Fibroblast of lung (primary cell): ENCODE results near the gene EDEM2. TPM values are rescaled to one million over a fixed set of nuclear protein-coding genes. Genes with fewer than 3 reads are reported as not detected.

ENCODE experiments used
- DNase-seq, 2 donors: peaks; one replicate each; pipeline versions ENCODE4 v3.0.0 to v3.0.0-alpha.2; 2010; ENCODE audit warnings: low read depth in 2 of 2
- H2AFZ ChIP-seq: 2 replicates; pipeline ENCODE4 v1.5.1; 2012; ENCODE audit warnings: low read length, control low read depth, inconsistent platforms
- H3K27ac ChIP-seq: 2 replicates; pipeline ENCODE4 v1.5.1; 2011; ENCODE audit warnings: low read length, control low read depth; ENCODE audit not compliant: insufficient read depth
- H3K27me3 ChIP-seq: 2 replicates; pipeline ENCODE4 v1.5.1; 2011; ENCODE audit warnings: mild to moderate bottlenecking, low read length; ENCODE audit not compliant: control insufficient read depth, insufficient read depth
- H3K36me3 ChIP-seq: 2 replicates; pipeline ENCODE4 v1.5.1; 2011; ENCODE audit warnings: low read length; ENCODE audit not compliant: control insufficient read depth, insufficient read depth
- H3K4me1 ChIP-seq: 2 replicates; pipeline ENCODE4 v1.5.1; 2011; ENCODE audit warnings: low read length; ENCODE audit not compliant: control insufficient read depth, insufficient read depth; ENCODE audit errors: extremely low read depth
- H3K4me2 ChIP-seq: 2 replicates; pipeline ENCODE4 v1.5.1; 2011; ENCODE audit warnings: low read length, control low read depth; ENCODE audit not compliant: insufficient read depth; ENCODE audit errors: extremely low read depth
- H3K4me3 ChIP-seq, 4 experiments: fragments of 200-600 bp in 1 of 4; sonication (generic) in 1 of 4; replicated peaks in 1 of 4; 2 replicates each; pipeline ENCODE4 v1.5.1; 2011 to 2016; ENCODE audit warnings: low read length in 4 of 4, low read depth in 3 of 4, mild to moderate bottlenecking in 3 of 4, control low read depth in 2 of 4, inconsistent platforms in 1 of 4, mixed read lengths in 1 of 4; ENCODE audit not compliant: insufficient read depth in 1 of 4; ENCODE audit errors: control extremely low read depth in 1 of 4
- H3K79me2 ChIP-seq: 2 replicates; pipeline ENCODE4 v1.5.1; 2012; ENCODE audit warnings: mild to moderate bottlenecking, low read length, inconsistent platforms; ENCODE audit not compliant: control insufficient read depth, insufficient read depth
- H3K9ac ChIP-seq: 2 replicates; pipeline ENCODE4 v1.5.1; 2011; ENCODE audit warnings: mild to moderate bottlenecking, low read length, control low read depth; ENCODE audit not compliant: insufficient read depth
- H3K9me3 ChIP-seq: 2 replicates; pipeline ENCODE4 v1.5.1; 2012; ENCODE audit warnings: low read depth, low read length; ENCODE audit not compliant: control insufficient read depth, insufficient read depth
- H4K20me1 ChIP-seq: 2 replicates; pipeline ENCODE4 v1.5.1; 2011; ENCODE audit warnings: low read length; ENCODE audit not compliant: control insufficient read depth, insufficient read depth; ENCODE audit errors: extremely low read depth
- CTCF ChIP-seq, 2 donors: IDR thresholded peaks in 1 of 2; conservative IDR thresholded peaks in 1 of 2; 1 replicate in 1 of 2; 2 replicates in 1 of 2; pipeline ENCODE4 v1.5.1; 2011 to 2012; ENCODE audit warnings: low read length in 2 of 2, control low read depth in 1 of 2, inconsistent platforms in 1 of 2, low read depth in 1 of 2, mild to moderate bottlenecking in 1 of 2
- EZH2 ChIP-seq: IDR thresholded peaks from 2 replicates; pipeline ENCODE4 v1.5.1; 2012; ENCODE audit warnings: low read length, control low read depth, mild to moderate bottlenecking; ENCODE audit errors: missing control alignments
- polyA plus RNA-seq, 2 donors: library from polyadenylated mRNA; depleted of rRNA in 1 of 2; stranded (reverse) in 1 of 2; unstranded in 1 of 2; fragments of >200 nt; gene quantifications; 2 replicates each; pipeline ENCODE4 v1.2.1, GENCODE V29; 2011 to 2012; ENCODE audit warnings: missing spikeins in 1 of 2
- total RNA-seq: library from RNA; depleted of rRNA; stranded (reverse); fragments of >200 nt; gene quantifications from 2 replicates; pipeline ENCODE4 v1.2.1, GENCODE V29; 2014

EDEM2 gene
- total and polyA plus RNA-seq, 2 donors (not counting 1 experiment from before 2014, with no cell fraction given), result 23.8 to 99.4 TPM

- no peaks in the 10 kb centered on the region for H4K20me1 ChIP-seq
- no peak overlapping the region for H3K9ac ChIP-seq
- H2AFZ ChIP-seq, result no peak overlapping the region
- H3K4me3 ChIP-seq, result no peak overlapping the region
- TF ChIP-seq CTCF (conservative IDR thresholded peaks at IDR 0.05 in 1 of 2, IDR thresholded peaks at IDR 0.05 in 1 of 2; ENCODE audit: low read depth in 1 of 2, low read length in 2 of 2), result no peak
- no peak overlapping the region for H3K27ac ChIP-seq
- no peak overlapping the region for H3K4me2 ChIP-seq
- H3K79me2 ChIP-seq, result no peaks in the 10 kb centered on the region
- peaks cover 3% of the 10 kb centered on the region for H3K36me3 ChIP-seq
- no peaks in the 10 kb centered on the region for H3K27me3 ChIP-seq
- no peaks in the 10 kb centered on the region for H3K9me3 ChIP-seq
- peak; percentile 44 to 47 for DNase-seq
- peaks cover 3% of the 10 kb centered on the region for H3K4me1 ChIP-seq
Measured at GRCh38 chr20:35129647-35130069, 17.5 kb downstream of the EDEM2 start.

- Histone ChIP-seq H3K9ac (no peak overlapping the region), H3K4me2 (no peak overlapping the region), H3K4me3 (no peak overlapping the region), H3K9me3 (no peaks in the 10 kb centered on the region), H3K27me3 (no peaks in the 10 kb centered on the region), H2AFZ (no peak overlapping the region), H3K36me3 (no peaks in the 10 kb centered on the region), H3K4me1 (no peaks in the 10 kb centered on the region), H3K79me2 (no peaks in the 10 kb centered on the region), H3K27ac (no peak overlapping the region), H4K20me1 (no peaks in the 10 kb centered on the region)
- TF ChIP-seq EZH2 (no peak), CTCF (conservative IDR thresholded peaks at IDR 0.05 in 1 of 2, IDR thresholded peaks at IDR 0.05 in 1 of 2; ENCODE audit: low read depth in 1 of 2, low read length in 2 of 2) (no peak)
- DNase-seq, result no peak
Measured at GRCh38 chr20:35125753-35126152, 21.4 kb downstream of the EDEM2 start.

- H2AFZ ChIP-seq, result no peak overlapping the region
- no peak for TF ChIP-seq CTCF (conservative IDR thresholded peaks at IDR 0.05 in 1 of 2, IDR thresholded peaks at IDR 0.05 in 1 of 2; ENCODE audit: low read depth in 1 of 2, low read length in 2 of 2)
- TF ChIP-seq EZH2, result no peak
Measured at GRCh38 chr20:35122756-35123405, 24.3 kb downstream of the EDEM2 start.

More at GRCh38 chr20:35122756-35123405, 24.3 kb downstream of the EDEM2 start:
- Histone ChIP-seq H3K27ac (no peak overlapping the region), H3K4me2 (no peak overlapping the region), H4K20me1 (no peaks in the 10 kb centered on the region), H3K9ac (no peak overlapping the region), H3K4me1 (peaks cover under 1% of the 10 kb centered on the region), H3K4me3 (no peak overlapping the region), H3K27me3 (no peaks in the 10 kb centered on the region), H3K9me3 (no peaks in the 10 kb centered on the region), H3K36me3 (peaks cover 6% of the 10 kb centered on the region), H3K79me2 (no peaks in the 10 kb centered on the region)
- DNase-seq, result no peak
